OCI-LY7 (cell line): ENCODE measurements around the gene C9orf78. TPM values are rescaled to one million over a fixed set of nuclear protein-coding genes. Genes with fewer than 3 reads are reported as not detected.

Source experiments
- BruUV-seq: library from RNA; stranded (reverse); fragments of 400-500 nt; replicated peaks from 2 replicates; lab custom pipeline; 2021; lab: Mats Ljungman, UMichigan
- CTCF ChIA-PET: fragments of 300-600 bp; sonication (Branson Sonifier 250); formaldehyde crosslinking; loops from one replicate; lab custom pipeline; 2022; ENCODE audit warnings: antibody characterized with exemption; ENCODE audit not compliant: unreplicated experiment; lab: Charles Lee
- POLR2A ChIA-PET: fragments of 300-600 bp; sonication (Branson Sonifier 250); formaldehyde crosslinking; loops from one replicate; lab custom pipeline; 2022; ENCODE audit warnings: antibody characterized with exemption; lab: Charles Lee
- DNase-seq: peaks from one replicate; pipeline ENCODE4 v3.0.0-alpha.2; 2015; ENCODE audit warnings: low spot score
- H2AFZ ChIP-seq: fragments of 200-600 bp; sonication (generic), shearing (Covaris generic); 2 replicates; pipeline ENCODE4 v1.6.1; 2014; ENCODE audit warnings: mild to moderate bottlenecking, antibody characterized with exemption, low read length, moderate library complexity
- H3K27ac ChIP-seq: fragments of 200-600 bp; sonication (generic); 2 replicates; pipeline ENCODE4 v1.5.1; 2014; ENCODE audit warnings: mixed run types, low read depth, mild to moderate bottlenecking, moderate library complexity, low read length, inconsistent platforms; ENCODE audit not compliant: poor library complexity, severe bottlenecking
- H3K36me3 ChIP-seq: fragments of 200-600 bp; sonication (generic); 2 replicates; pipeline ENCODE4 v1.6.1; 2014; ENCODE audit warnings: mild to moderate bottlenecking, antibody characterized with exemption, low read length, moderate library complexity, mixed read lengths; ENCODE audit not compliant: insufficient read depth
- H3K4me1 ChIP-seq: fragments of 200-600 bp; sonication (generic); 2 replicates; pipeline ENCODE4 v1.5.1; 2014; ENCODE audit warnings: mild to moderate bottlenecking, low read length; ENCODE audit not compliant: insufficient read depth, poor library complexity, severe bottlenecking
- H3K4me2 ChIP-seq: fragments of 200-600 bp; sonication (generic); 2 replicates; pipeline ENCODE4 v1.6.1; 2014; ENCODE audit warnings: mild to moderate bottlenecking, low read length
- H3K4me3 ChIP-seq: fragments of 200-600 bp; sonication (generic); 2 replicates; pipeline ENCODE4 v1.5.1; 2014; ENCODE audit warnings: mild to moderate bottlenecking, low read depth, low read length; ENCODE audit not compliant: poor library complexity, severe bottlenecking
- H3K79me2 ChIP-seq: fragments of 200-600 bp; sonication (generic); 2 replicates; pipeline ENCODE4 v1.6.1; 2016; ENCODE audit warnings: low read depth, mild to moderate bottlenecking, low read length, moderate library complexity, mixed read lengths; ENCODE audit not compliant: insufficient read depth
- H3K9me2 ChIP-seq: fragments of 200-600 bp; sonication (generic); 2 replicates; pipeline ENCODE4 v1.6.1; 2016; ENCODE audit warnings: mild to moderate bottlenecking, low read length, mixed read lengths; ENCODE audit not compliant: insufficient read depth
- H3K9me3 ChIP-seq: fragments of 200-600 bp; sonication (generic); 2 replicates; pipeline ENCODE4 v1.6.1; 2014; ENCODE audit warnings: mild to moderate bottlenecking, mixed run types, low read length, mixed read lengths
- H4K20me1 ChIP-seq: fragments of 200-600 bp; sonication (generic); 2 replicates; pipeline ENCODE4 v1.6.1; 2014; ENCODE audit warnings: mild to moderate bottlenecking, antibody characterized with exemption, low read length, moderate library complexity, mixed read lengths; ENCODE audit not compliant: insufficient read depth
- EZH2phosphoT487 ChIP-seq: fragments of 200-600 bp; sonication (generic); IDR thresholded peaks from 2 replicates; pipeline ENCODE4 v1.6.1; 2018; ENCODE audit warnings: low read depth, borderline replicate concordance, mild to moderate bottlenecking, mixed run types, antibody characterized with exemption, low read length, moderate library complexity, mixed read lengths
- intact Hi-C: fragments of 100-400 bp; cut with micrococcal nuclease; formaldehyde crosslinking; loops from one replicate; pipeline ENCODE4 v1.10.0; 2022; ENCODE audit not compliant: unreplicated experiment
- total RNA-seq, 2 experiments: library from RNA; depleted of rRNA in 1 of 2; stranded (reverse); fragments of >200 nt in 1 of 2; shearing (Covaris generic) in 1 of 2; gene quantifications; 2 replicates each; pipeline ENCODE4 v1.2.3, GENCODE V29; 2014 to 2022
- TF ChIP-seq, protein P1 (sequence below): fragments of 200-600 bp; sonication (generic); conservative IDR thresholded peaks from 2 replicates; pipeline ENCODE4 v1.5.1; 2014; ENCODE audit warnings: mild to moderate bottlenecking, antibody characterized with exemption, low read length, moderate library complexity, mixed read lengths

C9orf78 gene
- total RNA-seq, 2 experiments from 2014 or later, result 49.4 to 60.6 TPM

DNA sequence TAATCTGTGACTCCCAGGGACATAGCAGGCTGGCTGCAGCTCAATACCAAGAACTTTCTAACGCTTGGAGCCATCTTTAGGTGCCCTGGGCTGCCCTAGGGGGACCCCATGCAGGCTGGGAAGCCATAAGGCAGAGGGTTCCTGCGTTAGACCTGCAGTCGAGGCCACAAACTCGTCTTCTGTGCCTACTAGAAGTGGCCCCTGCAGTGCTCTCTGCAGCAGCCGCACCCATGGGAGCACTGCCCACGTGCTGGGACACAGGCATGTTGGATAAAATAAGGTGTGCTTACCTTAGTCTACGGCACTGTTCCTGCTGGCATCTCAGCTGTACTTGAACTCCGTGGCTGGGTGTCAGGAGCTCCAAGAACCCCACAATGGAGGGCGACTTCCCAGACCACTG is 22.7 kb downstream of the C9orf78 start:
- no TSS peak for BruUV-seq
- Histone ChIP-seq H3K9me2 (no peaks in the 10 kb centered on the region), H3K27ac (no peak overlapping the region), H3K79me2 (no peaks in the 10 kb centered on the region), H3K4me2 (no peak overlapping the region), H3K4me3 (no peak overlapping the region), H3K36me3 (peaks cover 82% of the 10 kb centered on the region), H2AFZ (no peak overlapping the region), H3K4me1 (no peaks in the 10 kb centered on the region), H4K20me1 (no peaks in the 10 kb centered on the region), H3K9me3 (no peaks in the 10 kb centered on the region)
- POLR2A ChIA-PET, result interaction anchor here (0.5 to 1.1 kb wide), 2 partner anchors 9 to 81 kb away, joined by 3 read pairs; no protein-coding TSS in a partner anchor
- no peak for TF ChIP-seq EZH2phosphoT487
- TF ChIP-seq, protein P1, sequence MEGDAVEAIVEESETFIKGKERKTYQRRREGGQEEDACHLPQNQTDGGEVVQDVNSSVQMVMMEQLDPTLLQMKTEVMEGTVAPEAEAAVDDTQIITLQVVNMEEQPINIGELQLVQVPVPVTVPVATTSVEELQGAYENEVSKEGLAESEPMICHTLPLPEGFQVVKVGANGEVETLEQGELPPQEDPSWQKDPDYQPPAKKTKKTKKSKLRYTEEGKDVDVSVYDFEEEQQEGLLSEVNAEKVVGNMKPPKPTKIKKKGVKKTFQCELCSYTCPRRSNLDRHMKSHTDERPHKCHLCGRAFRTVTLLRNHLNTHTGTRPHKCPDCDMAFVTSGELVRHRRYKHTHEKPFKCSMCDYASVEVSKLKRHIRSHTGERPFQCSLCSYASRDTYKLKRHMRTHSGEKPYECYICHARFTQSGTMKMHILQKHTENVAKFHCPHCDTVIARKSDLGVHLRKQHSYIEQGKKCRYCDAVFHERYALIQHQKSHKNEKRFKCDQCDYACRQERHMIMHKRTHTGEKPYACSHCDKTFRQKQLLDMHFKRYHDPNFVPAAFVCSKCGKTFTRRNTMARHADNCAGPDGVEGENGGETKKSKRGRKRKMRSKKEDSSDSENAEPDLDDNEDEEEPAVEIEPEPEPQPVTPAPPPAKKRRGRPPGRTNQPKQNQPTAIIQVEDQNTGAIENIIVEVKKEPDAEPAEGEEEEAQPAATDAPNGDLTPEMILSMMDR, result no peak
- CTCF ChIA-PET, result no interaction called here
- DNase-seq, result no peak
- intact Hi-C loops, result no loop called here

- ChIA-PET POLR2A (interaction anchor here (0.6 to 1.1 kb wide), 2 partner anchors 8 to 15 kb away, joined by 3 read pairs; no protein-coding TSS in a partner anchor), CTCF (no interaction called here)
- no peaks in the 10 kb centered on the region for H4K20me1 ChIP-seq
- no peak overlapping the region for H2AFZ ChIP-seq
- no peaks in the 10 kb centered on the region for H3K79me2 ChIP-seq
- no peak overlapping the region for H3K4me3 ChIP-seq
- intact Hi-C loops, result no loop called here
- no peak overlapping the region for H3K27ac ChIP-seq
- DNase-seq, result peak; percentile 18
- no peaks in the 10 kb centered on the region for H3K4me1 ChIP-seq
- H3K4me2 ChIP-seq, result no peak overlapping the region
- TF ChIP-seq, protein P1, result no peak
- TF ChIP-seq EZH2phosphoT487, result no peak
- H3K9me3 ChIP-seq, result no peaks in the 10 kb centered on the region
- H3K9me2 ChIP-seq, result no peaks in the 10 kb centered on the region
- peaks cover 82% of the 10 kb centered on the region for H3K36me3 ChIP-seq
- no TSS peak for BruUV-seq
Measured at GRCh38 chr9:129811967-129812363, 23.1 kb downstream of the C9orf78 start.

- H3K4me1 ChIP-seq, result peaks cover 4% of the 10 kb centered on the region
- H2AFZ ChIP-seq, result no peak overlapping the region
- H4K20me1 ChIP-seq, result no peaks in the 10 kb centered on the region
- ChIA-PET POLR2A (interaction anchor here (1.0 kb wide), 1 partner anchor 10 kb away, joined by 5 read pairs; no protein-coding TSS in a partner anchor), CTCF (no interaction called here)
- peaks cover 79% of the 10 kb centered on the region for H3K36me3 ChIP-seq
- no peaks in the 10 kb centered on the region for H3K9me2 ChIP-seq
- H3K79me2 ChIP-seq, result no peaks in the 10 kb centered on the region
- no peak overlapping the region for H3K27ac ChIP-seq
- intact Hi-C loops, result no loop called here
- no peak for DNase-seq
- no peaks in the 10 kb centered on the region for H3K9me3 ChIP-seq
- TF ChIP-seq EZH2phosphoT487, result no peak
- TF ChIP-seq, protein P1, result no peak
- H3K4me2 ChIP-seq, result no peak overlapping the region
- H3K4me3 ChIP-seq, result no peak overlapping the region
- no TSS peak for BruUV-seq
Measured at GRCh38 chr9:129810788-129811187, 24.3 kb downstream of the C9orf78 start.
